Stimulated activated CD4-positive, alpha-beta T cell treated with anti-CD3 and anti-CD28 coated beads, Interleukin-12 subunit alpha, Interleukin-12 subunit beta, amount 100 ng/mL, for 4 hours (primary cell): ENCODE measurements around the gene MAP6D1.

Experiments
- DNase-seq: peaks from one replicate; pipeline ENCODE4 v3.0.0-alpha.2; 2020

Gene MAP6D1

DNA sequence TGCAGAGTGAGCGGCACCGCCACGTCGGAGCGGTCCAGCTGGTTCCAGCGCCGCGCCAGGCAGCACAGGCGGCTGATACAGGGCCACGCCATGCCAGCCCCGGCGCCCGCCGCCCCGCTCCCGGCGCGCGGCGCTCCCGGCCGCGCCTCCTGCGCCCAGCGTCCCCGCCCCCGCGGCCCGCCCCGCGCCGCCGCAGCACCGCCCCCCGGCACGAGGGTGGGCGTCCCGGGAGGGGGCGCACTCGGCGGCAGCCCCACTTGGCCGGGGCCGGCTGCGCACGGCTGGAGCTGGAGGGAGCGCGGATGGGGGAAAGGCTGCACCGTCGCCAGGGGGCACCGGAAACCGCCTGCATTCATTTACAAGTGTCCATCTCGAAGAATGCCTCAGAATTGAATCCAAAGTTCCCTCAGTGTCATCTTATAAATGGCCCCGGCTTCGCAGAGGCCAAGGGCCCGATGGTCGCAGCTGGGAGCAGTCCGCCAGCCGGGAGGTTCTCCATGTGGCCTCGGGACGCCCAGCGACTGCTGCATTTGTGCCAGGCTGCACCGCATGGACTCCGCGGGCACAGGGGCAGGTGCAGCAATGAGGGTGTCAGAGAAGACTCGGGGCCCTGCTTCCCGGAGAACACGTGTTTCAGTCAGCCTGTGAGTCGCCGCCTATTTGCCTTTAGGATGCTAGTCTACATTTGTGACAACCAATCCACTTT, at the start of gene MAP6D1:
TSS of gene MAP6D1 (minus strand) at position 122 of the 706 bp plus-strand sequence. CDS start at position 92, 30 bp downstream.
- DNase-seq = peak; percentile 40

DNA sequence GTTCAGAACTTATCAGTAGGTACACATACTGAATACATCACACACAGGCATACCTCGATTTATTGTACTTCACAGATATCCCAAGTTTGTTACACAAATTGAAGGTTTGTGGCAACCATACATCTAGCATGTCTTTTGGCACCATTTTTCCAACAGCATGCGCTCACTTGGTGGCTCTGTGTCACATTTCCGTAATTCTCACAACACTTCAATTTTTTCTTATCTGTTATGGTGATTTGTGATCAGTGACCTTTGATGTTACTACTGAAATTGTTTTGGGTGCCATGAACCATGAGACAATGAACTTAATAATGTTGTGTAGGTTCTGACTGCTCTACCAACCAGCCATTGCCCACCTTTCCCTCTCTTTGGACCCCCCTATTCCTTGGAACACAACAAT, 48.5 kb upstream of the MAP6D1 start:
- no peak for DNase-seq

DNA sequence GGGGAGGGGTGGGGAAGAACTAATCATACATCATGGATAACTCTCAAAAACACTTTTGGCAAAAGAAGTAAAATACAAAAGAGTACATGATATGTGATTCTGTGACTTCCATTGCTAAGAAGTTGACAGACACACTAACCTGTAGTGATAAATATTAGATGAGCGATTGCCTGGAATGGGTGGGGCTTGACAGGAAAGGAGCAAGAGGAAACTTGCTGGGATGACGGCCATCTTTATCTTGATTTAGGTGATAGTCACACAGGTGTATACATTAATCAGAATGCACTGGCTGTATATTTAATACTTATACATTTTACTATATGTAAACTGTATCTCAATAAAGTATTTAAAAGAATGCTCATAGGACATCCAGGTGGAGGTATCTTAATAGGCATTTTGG, 46.2 kb upstream of the MAP6D1 start:
- no peak for DNase-seq

DNA sequence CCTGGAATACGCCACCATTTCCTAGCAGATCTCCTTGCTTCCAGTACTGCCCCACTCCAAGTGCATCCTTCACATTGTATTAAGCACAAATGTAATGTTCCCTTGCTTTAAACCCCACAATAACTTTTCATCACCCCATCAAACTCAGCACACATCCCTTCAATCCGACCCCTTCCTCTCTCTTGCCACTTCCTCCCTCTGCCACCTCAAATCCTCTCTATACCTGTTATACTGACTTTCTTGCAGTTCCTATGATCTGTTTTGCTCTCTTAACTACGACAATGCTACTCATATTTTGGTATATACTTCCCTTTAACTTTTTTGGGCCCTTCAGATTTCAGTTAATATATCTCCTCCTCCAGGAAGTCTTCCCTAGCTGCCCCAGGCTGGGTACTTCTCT, 45.2 kb upstream of the MAP6D1 start:
- DNase-seq = no peak

DNA sequence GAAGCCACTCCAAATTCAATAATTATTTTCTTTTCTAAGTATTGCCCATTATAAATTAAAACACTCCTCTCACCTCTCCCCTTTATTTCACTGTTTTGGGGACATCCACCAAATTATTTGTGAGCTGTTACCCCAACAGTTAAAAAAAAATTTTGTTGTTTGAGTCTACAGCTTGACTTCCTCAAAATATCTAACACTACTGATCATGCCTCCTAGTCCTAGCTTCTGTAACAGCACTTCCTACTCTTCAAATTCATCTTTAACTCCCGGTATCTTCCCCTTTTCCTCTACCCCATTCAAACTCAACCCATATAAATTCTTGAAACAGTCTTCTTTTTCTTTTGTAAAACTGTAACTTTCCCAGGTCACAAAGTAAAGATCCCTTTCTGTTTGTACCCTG, 43.4 kb upstream of the MAP6D1 start:
- no peak for DNase-seq

DNA sequence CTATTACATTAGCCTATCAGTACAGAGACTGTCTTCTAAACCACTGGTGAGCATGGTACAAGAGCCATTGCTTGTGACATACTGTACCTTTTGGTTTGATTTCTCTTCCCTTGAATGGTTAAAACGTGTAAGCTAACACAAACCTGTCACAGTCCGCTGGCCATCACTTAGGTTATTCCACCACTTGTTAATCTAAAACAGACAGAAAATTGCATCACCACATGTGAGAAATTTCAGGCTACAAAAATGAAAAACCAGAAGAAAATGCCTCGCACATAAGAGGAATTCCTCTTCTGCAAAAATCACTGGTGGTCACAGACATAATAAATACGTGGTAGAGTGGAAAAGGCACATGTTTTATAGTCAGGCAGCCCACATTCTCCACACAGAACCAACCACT, 37.2 kb upstream of the MAP6D1 start:
- DNase-seq = no peak

DNA sequence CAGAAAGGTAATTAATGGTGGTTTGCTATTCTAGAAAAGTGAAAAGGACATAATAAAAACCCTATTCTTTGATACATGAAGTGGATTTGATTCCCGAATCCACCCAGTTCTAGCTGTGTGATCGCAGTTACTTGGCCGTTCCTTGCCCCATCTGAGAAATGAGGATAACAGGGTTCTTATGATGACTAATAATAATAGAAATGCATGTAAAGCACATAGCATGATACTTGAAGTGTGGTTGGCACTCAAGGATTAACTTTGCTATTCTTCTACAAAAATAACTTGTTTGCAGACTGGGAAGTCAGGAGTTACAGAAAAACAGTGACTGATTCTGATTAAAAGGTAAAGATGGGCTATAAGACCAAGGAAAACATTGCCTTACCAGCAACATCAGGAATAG, 32.5 kb upstream of the MAP6D1 start:
- no peak for DNase-seq

DNA sequence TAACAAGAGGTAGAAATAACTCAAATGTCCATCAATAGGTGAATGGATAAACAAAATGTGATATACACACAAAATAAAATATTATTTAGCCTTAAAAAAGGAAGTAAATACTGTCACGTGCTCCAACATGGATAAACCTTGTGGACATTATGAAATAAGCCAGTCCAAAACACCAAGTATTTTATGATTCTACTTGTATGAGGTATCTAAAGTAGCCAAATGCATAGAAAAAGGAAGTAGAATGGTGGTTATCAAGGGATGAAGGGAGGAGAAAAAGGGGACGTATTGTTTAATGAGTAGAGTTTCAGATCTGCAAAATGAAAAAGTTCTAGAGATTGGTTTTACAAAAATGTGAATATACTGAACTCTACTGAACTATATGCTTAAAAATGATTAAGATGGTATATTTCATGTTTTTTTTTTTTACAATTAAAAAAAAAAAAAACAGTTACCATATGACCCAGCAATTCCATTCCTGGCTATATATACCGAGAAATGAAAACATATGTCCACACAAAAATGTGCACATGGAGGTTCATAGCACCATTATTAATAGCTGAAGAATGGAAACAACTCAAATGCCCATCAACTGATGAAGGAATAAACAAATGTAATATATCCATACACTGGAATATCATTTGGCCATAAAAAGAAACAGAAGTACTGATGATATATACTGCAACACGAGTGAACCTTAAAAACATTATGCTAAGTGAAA, 29.1 kb upstream of the MAP6D1 start:
- no peak for DNase-seq

DNA sequence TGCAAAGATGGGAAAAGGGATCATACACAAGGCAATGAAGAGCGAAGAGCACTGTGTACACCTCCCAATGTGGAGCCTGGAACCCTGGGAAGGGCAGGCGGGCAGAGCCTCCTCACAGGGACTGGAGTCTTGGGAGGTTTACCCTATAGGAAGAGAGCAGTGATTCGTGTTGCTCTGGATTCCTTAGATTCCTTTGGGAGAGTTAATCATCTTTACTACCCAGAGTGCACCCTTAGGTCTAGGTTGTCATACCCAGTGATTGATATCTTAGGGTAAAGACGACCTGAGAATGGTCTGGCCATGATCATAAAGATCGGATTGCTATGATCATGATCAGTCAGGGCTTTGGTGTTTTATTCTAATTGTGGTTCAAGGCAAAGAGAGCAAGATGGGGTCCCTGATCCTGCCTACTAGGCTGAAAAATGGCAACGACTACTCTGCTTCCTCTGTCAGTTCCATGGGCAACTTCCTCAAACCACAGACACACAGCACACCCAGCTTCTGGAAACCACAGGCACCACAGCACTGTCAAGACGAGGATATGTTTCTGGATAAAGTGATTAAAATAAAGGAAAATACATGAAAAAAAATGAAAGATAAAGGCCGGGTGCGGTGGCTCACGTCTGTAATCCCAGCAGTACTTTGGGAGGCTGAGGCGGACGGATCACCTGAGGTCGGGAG, 20.4 kb upstream of the MAP6D1 start:
- DNase-seq = no peak

DNA sequence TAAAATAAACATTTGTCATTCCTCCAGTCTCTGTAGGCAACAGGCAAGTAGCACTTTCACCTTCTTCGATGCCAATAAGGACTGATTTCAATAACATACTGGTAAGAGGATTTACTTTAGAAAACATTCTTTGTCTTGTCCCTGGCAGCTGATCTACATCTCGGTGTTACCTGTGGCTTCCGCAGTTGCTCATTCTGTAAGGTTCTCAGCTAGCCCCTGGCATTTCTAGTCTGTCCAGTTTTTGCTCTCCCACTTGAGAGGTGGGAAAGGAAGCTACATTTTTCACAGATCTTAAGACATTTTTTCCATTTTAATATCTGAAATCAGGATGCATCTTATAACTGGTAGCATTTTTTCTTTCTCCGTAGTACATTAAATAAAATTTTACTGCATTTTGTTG, 19.7 kb upstream of the MAP6D1 start:
- no peak for DNase-seq

DNA sequence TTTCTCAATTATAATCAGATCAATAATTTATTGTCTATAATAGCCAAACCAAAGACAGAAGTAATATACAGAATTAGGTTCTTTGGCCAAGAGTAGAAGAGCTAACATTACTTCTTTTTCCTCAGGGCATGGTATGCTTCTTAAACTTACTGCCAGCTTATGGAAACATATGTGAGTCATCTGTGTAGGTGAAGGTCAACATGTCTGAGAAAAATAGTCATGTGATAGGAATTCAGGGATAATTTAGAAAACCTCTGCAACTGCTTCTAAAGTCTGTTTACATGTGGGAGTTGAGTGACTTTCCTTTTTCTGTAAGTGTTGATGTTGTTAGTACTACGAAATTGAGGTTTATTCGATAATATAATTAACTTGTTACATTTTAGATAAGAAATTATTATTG, 19.2 kb upstream of the MAP6D1 start:
- DNase-seq = no peak

DNA sequence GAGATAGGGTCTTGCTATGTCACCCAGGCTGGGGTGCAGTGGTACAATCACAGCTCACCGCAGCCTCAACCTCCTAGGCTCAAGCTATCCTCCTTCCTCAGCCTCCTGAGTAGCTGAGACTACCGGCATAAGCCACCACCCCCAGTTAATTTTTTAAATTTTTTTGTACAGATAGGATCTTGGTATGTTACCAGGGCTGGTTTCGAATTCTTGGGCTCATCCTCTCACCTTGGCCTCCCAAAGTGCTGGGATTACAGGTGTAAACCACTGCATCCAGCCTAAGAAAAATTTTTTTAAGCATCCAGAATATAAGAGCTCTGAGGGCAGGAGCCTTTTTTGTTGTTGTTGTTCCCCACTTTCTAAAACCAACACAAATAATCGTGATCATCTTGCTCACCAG, 14.4 kb upstream of the MAP6D1 start:
- no peak for DNase-seq

DNA sequence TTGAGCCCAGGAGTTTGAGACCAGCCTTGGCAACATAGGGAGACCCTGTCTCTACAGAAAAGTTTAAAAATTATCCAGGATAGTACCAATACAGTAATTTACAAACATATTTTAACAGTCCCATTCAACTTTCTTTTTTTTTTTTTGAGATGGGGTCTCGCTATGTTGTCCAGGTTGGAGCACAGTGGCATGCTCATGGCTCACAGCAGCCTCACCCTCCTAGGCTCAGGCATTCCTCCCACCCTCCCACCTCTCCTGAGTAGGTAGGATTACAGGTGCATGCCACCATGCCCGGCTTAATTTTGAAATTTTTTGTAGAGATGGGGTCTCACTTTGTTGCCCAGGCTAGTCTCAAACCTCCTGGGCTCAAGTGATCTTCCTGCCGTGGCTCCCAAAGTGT, 12.5 kb upstream of the MAP6D1 start:
- DNase-seq = no peak

DNA sequence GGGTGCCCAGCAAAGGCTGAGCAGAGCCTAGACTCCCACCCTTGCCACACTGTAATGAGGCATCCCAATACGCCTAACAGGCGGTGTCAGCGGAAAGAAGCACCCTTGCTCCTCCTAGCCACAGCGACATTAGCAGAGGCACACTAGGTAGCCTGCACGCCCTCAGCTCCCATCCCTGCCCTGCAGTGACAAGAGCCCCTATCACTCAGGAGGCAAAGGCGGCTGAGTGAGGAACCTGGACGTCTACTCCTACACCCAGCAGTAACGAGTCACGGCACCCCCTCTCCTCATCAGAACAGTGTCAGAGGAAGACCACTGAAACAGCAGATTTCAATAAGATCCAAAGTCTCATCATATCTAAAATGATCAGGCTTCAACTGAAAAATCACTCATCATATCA, 12.0 kb upstream of the MAP6D1 start:
- no peak for DNase-seq

DNA sequence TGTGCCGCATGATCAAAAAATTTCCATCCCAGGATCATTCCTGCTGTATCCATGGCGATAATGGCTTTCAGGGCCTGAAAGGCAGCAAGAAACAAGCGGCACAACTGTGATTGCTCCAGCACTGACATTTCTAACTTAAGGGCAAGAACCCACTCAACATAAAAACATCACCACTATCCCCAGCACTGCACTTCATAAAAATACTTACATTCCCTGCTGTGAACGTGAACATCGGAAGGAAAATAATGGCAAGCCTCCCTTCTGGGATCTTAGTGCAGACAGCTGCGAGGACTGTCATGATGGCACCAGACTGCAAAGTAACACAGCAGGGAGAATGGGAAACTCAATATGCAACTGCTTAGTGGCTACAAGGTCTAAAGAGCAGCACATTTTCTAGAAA, 8.1 kb upstream of the MAP6D1 start:
- no peak for DNase-seq

DNA sequence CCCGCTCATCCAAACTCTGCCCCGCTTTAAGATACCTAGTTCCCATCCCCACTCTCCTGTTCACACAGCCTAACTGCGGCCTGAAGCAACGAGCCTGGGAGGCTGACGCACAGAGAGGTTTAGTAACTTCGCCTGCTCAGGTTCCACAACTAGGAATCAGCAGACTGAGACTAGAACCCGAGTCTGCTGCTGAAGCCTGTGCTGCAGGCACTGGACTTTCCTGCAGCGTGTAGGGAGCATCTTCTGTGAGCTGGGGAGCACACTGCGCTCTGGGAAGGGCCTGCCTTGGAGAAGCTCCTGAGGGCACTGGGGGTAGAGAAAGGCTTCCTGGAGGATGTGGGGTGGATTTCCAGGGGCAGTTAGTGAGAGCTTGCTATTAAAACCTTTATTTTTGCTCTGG, 4.8 kb upstream of the MAP6D1 start:
- no peak for DNase-seq

DNA sequence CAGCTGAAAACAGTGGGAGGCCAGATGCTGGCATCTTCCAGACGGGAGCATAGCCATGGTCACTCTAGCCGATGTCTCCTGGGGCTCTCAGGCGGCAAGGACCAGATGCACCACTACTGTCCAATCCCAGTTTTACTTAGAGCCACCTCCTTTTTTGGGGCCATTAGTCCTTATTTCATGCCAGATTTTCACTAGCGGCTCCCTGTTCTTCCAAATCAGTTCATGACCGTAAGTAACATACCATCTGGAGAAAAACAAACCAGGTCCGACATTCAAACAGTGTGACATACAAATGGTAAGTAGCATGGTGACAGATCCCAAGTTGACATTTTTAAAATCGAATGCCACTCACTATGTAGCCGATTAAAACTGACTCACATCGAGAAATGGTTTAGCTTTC, 4.1 kb upstream of the MAP6D1 start:
- no peak for DNase-seq

DNA sequence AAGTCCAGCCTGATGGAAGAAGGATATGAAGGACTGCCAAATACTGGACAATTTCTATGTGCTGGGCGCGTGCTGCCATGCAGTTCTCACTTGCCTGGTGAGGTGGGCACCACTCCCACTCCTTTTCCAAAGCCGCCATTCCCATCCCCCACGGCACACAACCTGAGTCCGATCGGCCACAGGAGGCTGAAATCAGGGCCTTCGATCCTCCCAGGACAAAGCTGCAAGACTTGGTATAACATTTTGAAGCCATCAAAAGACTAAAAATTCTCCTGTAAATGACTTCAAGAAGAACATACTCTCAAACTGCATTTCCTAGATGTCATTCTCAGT, 3.1 kb upstream of the MAP6D1 start:
- DNase-seq = no peak

DNA sequence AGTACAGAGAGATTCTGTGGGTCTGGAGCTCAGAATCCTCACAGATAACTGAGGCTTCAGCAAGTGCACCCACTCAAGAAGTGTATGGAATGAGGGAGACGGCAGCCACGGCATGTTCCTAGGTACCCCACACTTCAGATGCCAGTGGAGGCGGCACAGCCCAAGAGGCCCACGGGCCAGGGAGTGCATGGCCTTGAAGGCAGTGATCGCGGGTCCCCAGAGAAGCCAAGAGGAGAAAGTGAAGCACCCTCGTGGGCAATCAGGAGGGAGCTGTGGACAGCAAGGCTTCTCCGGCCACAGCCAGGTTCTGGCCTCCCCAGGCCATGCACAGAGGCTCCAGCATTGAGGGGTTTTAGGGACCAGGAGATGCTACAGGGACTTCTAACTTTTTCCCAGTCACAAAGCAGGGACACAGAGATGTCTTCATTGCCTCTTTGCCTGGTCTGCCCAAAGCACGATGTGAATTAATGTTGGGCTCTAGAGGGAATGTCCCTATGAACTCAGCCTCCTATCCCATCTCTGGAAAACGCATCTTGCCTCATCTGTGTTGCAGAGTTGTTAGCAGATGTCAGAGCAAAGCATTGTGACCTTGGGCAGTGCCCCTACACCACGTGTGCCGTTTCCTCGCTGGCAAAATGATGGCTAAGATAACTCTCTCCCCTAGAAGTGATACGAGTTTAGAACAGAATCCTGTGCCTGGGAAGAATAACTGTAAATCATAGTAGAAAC, 2.6 kb upstream of the MAP6D1 start:
- DNase-seq = no peak

DNA sequence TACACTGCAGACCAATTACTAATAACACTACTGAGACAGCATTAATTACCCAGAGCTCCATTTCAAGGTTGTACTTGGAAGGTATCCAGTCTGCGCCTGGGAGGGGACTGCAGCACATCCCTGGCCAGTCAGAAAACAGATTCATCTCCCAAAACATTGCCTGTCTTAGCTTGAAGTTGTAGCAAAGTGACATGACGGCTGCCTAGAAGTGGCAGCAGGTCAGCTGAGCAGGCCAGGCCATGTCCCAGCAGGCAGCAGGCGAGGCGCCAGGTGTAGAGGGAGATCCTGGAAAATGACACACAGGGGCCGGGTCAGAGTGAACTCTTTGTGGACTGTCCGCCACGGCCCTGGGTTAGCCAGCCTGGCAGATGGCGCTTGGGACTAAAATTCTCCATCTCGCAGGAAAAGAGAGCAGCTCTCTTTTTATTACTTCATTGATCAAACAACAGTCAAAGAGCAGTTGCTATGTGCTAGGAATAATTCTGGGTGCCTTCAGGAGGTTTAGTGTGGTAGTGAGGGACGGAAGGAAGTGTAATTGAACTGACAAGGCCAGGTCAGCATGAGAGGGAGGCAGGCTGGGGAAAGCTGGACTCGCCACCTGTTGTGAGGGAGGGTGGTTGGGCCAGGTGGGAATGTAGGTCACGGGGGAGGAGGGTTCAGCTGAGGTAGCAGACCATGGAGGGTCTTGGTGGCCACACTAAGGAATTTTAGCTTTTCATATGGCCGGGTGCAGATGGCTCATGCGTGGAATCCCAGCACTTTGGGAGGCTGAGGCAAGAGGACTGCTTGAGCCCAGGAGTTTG, 1.3 kb upstream of the MAP6D1 start:
- no peak for DNase-seq

DNA sequence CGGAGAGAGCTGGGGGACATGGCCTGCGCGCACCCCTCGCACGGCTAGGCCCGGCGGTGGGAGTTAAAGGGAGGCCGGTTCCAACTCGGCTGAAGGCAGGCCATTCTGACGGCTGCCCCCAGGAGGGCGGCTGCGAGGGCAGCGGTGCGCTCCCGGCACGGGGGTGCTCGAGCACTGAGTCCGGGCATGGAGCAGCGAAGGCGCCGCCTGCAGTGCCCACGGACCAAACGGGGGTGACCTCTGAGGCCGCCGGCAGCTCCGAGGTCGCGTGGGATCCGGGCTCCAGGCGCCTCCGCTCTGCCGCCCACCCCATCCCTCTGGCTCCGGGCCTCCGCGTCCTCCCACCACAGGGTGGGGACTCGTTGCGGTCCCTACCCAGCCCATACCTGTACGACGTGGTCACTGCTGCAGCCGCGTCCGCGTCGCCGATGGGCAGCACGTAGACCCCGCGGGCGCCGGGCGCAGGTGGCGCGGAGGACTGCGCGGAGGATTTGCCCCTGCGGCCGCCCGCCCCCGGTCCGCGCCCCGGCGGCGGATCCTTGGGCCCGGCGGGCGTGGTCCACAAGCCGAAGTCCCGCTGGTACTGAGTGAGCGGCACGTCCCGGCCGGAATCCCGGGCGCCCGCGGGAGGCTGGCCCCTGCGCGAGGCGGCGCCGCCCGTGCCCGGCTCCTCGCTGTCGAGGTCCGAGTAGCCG, 469 bp downstream of the MAP6D1 start:
- DNase-seq = peak; percentile 12

DNA sequence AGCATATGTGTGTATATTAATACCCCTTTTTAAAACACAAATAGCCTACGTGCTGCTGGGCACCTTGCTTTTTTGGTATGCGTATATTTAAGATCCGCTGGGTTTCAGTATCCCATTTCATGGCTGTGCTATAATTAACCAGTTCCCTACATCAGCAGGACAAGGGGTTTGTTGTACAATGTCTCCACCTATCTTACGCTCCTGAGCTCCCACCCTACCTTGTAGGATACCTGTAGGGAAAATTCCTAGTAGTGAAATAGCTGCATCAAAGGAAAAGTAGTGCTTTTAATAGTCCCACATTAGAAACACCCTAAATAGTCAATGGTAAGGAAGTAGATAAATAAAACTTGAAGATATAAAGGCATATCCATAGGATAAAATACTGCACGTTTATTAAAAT, 1.4 kb downstream of the MAP6D1 start:
- no peak for DNase-seq
